Nephron (organoid): ENCODE measurements around the gene MAPK8IP1.

Experiments
- H3K27ac Mint-ChIP-seq, 3 experiments: 2 replicates each; pipeline ENCODE4 v1.8.0; 2020; ENCODE audit warnings: mixed read lengths in 3 of 3, mild to moderate bottlenecking in 2 of 3, moderate library complexity in 1 of 3
- H3K27me3 Mint-ChIP-seq: 2 replicates; pipeline ENCODE4 v1.8.0; 2021; ENCODE audit warnings: low read depth, mild to moderate bottlenecking, moderate library complexity, mixed read lengths
- H3K36me3 Mint-ChIP-seq: 2 replicates; pipeline ENCODE4 v1.8.0; 2020; ENCODE audit warnings: low read depth, mixed read lengths
- H3K4me1 Mint-ChIP-seq: 2 replicates; pipeline ENCODE4 v1.8.0; 2020; ENCODE audit warnings: mixed read lengths
- H3K4me3 Mint-ChIP-seq, 3 experiments: 2 replicates each; pipeline ENCODE4 v1.8.0; 2020; ENCODE audit warnings: mild to moderate bottlenecking in 3 of 3, mixed read lengths in 3 of 3, moderate library complexity in 2 of 3
- H3K9me3 Mint-ChIP-seq: 2 replicates; pipeline ENCODE4 v1.8.0; 2020; ENCODE audit warnings: mixed read lengths
- TF ChIP-seq, protein P1 (sequence below), 3 experiments: fragments of 200-600 bp; sonication (generic); IDR thresholded peaks; one replicate each; pipeline ENCODE4 v1.5.0; 2021; ENCODE audit warnings: antibody characterized with exemption in 3 of 3; ENCODE audit not compliant: unreplicated experiment in 3 of 3

Gene MAPK8IP1

DNA sequence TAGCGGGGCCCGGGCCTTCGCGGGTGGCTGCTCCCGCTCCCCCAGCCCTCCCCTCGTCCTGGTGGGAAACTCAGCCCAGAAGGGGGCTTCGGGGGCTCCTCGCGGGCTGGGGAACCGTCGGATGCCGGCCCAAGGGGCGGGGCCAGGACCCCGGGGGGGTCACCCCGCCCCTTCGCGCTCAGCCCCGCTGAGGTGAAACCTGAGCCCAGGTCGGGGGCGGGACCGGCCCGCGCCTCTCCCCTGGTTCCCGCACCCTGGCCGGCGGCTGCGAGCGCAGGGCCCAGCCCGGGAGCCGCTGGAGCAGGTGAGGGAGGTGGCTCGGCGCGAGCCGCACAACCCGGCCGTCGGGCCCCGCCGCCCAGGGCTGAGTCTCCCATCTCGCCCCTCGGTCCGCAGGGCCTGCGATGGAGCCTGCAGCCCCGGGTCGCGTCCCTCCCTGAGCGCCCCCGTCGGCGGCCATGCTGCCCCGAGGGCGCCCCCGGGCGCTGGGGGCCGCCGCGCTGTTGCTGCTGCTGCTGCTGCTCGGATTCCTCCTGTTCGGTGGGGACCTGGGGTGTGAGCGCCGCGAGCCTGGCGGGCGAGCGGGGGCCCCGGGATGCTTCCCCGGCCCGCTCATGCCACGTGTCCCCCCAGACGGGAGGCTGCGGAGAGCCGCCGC is 37.1 kb downstream of the MAPK8IP1 start, which contains the start of gene LARGE2:
Gene LARGE2 (plus strand): TSS at position 232 of the 658 bp plus-strand sequence. CDS start 227 bp downstream, at position 459.
- peak within 1 kb of the TSS; percentile 94 to 96 (median 96) for H3K27ac Mint-ChIP-seq
- H3K4me3 Mint-ChIP-seq: peak within 1 kb of the TSS; percentile 78 to 84 (median 81)
- H3K9me3 Mint-ChIP-seq: no peaks in the 10 kb centered on the region
- no peaks in the 10 kb centered on the region for H3K36me3 Mint-ChIP-seq
- peaks cover 58% of the 10 kb centered on the region for H3K27me3 Mint-ChIP-seq
- peaks cover 19% of the 10 kb centered on the region for H3K4me1 Mint-ChIP-seq
- TF ChIP-seq, protein P1, sequence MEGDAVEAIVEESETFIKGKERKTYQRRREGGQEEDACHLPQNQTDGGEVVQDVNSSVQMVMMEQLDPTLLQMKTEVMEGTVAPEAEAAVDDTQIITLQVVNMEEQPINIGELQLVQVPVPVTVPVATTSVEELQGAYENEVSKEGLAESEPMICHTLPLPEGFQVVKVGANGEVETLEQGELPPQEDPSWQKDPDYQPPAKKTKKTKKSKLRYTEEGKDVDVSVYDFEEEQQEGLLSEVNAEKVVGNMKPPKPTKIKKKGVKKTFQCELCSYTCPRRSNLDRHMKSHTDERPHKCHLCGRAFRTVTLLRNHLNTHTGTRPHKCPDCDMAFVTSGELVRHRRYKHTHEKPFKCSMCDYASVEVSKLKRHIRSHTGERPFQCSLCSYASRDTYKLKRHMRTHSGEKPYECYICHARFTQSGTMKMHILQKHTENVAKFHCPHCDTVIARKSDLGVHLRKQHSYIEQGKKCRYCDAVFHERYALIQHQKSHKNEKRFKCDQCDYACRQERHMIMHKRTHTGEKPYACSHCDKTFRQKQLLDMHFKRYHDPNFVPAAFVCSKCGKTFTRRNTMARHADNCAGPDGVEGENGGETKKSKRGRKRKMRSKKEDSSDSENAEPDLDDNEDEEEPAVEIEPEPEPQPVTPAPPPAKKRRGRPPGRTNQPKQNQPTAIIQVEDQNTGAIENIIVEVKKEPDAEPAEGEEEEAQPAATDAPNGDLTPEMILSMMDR (IDR thresholded peaks at IDR 0.05; ENCODE audit: unreplicated experiment in 3 of 3): no peak

GRCh38 chr11:45924036-45924915 is 38.8 kb downstream of the MAPK8IP1 start:
- H3K4me3 Mint-ChIP-seq: peak overlapping the region; percentile 41 to 65 (median 60)
- peaks cover 13% of the 10 kb centered on the region for H3K4me1 Mint-ChIP-seq
- H3K36me3 Mint-ChIP-seq: no peaks in the 10 kb centered on the region
- TF ChIP-seq, protein P1 (IDR thresholded peaks at IDR 0.05; ENCODE audit: unreplicated experiment in 3 of 3): no peak
- no peaks in the 10 kb centered on the region for H3K9me3 Mint-ChIP-seq
- peaks cover 60% of the 10 kb centered on the region for H3K27me3 Mint-ChIP-seq
- peak overlapping the region in 1 of 3 experiments; percentile 23 for H3K27ac Mint-ChIP-seq

- H3K4me1 Mint-ChIP-seq: peaks cover 16% of the 10 kb centered on the region
- peaks cover 2% of the 10 kb centered on the region for H3K36me3 Mint-ChIP-seq
- H3K9me3 Mint-ChIP-seq: no peaks in the 10 kb centered on the region
- peaks cover 59% of the 10 kb centered on the region for H3K27me3 Mint-ChIP-seq
- H3K27ac Mint-ChIP-seq: no peak overlapping the region
- no peak overlapping the region for H3K4me3 Mint-ChIP-seq
- TF ChIP-seq, protein P1 (IDR thresholded peaks at IDR 0.05; ENCODE audit: unreplicated experiment in 3 of 3): no peak
Measured at GRCh38 chr11:45924927-45925326, 39.5 kb downstream of the MAPK8IP1 start.

- no peak overlapping the region for H3K4me3 Mint-ChIP-seq
- no peaks in the 10 kb centered on the region for H3K9me3 Mint-ChIP-seq
- peaks cover 7% of the 10 kb centered on the region for H3K36me3 Mint-ChIP-seq
- H3K27ac Mint-ChIP-seq: no peak overlapping the region
- peaks cover 53% of the 10 kb centered on the region for H3K27me3 Mint-ChIP-seq
- H3K4me1 Mint-ChIP-seq: peaks cover 21% of the 10 kb centered on the region
- TF ChIP-seq, protein P1 (IDR thresholded peaks at IDR 0.05; ENCODE audit: unreplicated experiment in 3 of 3): no peak
Measured at GRCh38 chr11:45925550-45925949, 40.1 kb downstream of the MAPK8IP1 start.

GRCh38 chr11:45926001-45926401 is 40.5 kb downstream of the MAPK8IP1 start:
- Mint-ChIP-seq H3K36me3 (peaks cover 7% of the 10 kb centered on the region), H3K9me3 (no peaks in the 10 kb centered on the region), H3K27ac (no peak overlapping the region), H3K4me3 (no peak overlapping the region), H3K27me3 (peaks cover 48% of the 10 kb centered on the region), H3K4me1 (peaks cover 21% of the 10 kb centered on the region)
- TF ChIP-seq, protein P1 (IDR thresholded peaks at IDR 0.05; ENCODE audit: unreplicated experiment in 3 of 3): no peak
